Posterior vena cava (tissue), 2 donors: Measurements from ENCODE around the gene AKTIP. TPM values are rescaled to one million over a fixed set of nuclear protein-coding genes. Genes with fewer than 3 reads are reported as not detected.

Experiments used
- DNase-seq: peaks from one replicate; pipeline ENCODE4 v3.0.0-alpha.2; 2020; ENCODE audit warnings: low spot score
- intact Hi-C, 2 donors: fragments of 100-400 bp; cut with DNase I; formaldehyde crosslinking; loops; one replicate each; pipeline versions ENCODE4 v1.14.1 to v1.14.2; 2022 to 2023
- total RNA-seq, 2 donors: library from RNA; stranded (reverse); fragmentation: NEBNext Ultra II Directional; extraction: Animal tissue kit (Norgen Biotek cat#: 25700); gene quantifications; one replicate each; pipeline ENCODE4 v1.2.1, GENCODE V29; 2021
- donor health status: DM: yes; HTN: yes; CAD: no.
- donor health status: DM: yes; HTN: yes; CAD: no.

The AKTIP gene
- total RNA-seq, 2 donors from 2014 or later = 49.4 to 54.7 TPM

DNA sequence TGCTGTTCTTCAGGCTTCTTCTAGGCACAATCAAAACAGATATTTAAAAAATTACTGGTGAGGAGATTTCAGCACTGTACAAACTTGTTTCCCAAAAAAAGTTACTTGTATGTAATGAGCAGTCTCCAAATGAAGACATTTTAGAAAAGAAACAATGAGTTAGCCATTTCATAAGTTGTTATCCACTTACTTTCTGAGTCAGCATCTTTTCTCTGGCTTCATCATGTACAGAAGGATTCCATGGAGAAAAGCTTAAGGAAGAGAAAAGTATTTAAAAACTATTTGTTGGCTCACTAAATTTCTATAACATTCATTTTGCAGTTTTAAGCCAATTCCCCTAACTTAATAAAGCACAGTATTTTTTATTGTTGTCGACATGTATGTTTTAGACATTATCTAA is 10.5 kb downstream of the AKTIP start:
- DNase-seq = no peak
- intact Hi-C loops = no loop called here

GRCh38 chr16:53489755-53490154 is 13.3 kb downstream of the AKTIP start:
- no peak for DNase-seq
- intact Hi-C loops = no loop called here

DNA sequence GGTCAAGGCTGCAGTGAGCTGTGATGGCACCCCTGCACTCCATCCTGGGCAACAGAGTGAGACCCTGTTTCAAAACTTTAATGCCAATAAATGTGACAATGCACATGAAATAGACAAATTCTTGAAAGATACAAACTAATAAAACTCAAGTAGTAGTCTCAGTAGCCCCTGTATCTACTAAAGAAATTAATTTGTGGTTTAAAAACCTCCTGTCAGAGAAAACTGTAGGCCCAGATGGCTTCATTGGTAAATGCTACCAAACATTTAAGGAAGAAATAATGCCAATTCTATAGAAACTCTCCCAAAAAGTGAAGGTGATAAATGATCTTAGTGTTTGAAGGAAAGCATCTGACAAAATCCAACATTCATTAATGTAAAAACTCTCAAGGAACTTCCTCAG is 16.8 kb downstream of the AKTIP start:
- intact Hi-C loops = no loop called here
- no peak for DNase-seq

- intact Hi-C loops = no loop called here
- DNase-seq = no peak
Measured at GRCh38 chr16:53484542-53484941, 18.5 kb downstream of the AKTIP start.

DNA sequence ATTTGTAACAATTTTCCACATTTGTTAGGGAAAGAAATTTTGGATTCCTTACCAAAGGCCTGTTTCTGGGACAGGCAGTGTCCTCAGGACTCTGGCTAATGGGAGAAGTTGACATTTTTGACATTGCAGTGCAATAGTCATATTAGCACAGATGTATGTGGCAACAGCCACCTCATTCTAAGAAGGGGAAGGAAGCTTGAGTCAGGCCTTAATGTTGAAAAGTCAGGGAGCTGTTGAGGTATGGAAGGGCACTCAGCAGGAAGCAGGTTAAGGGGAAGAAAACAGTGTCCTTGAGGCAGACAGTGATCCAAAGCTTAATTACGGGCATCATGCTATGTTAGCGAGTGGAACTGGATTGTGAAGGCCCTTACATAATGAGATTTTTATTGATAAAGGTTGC is 20.9 kb downstream of the AKTIP start:
- intact Hi-C loops = no loop called here
- no peak for DNase-seq

DNA sequence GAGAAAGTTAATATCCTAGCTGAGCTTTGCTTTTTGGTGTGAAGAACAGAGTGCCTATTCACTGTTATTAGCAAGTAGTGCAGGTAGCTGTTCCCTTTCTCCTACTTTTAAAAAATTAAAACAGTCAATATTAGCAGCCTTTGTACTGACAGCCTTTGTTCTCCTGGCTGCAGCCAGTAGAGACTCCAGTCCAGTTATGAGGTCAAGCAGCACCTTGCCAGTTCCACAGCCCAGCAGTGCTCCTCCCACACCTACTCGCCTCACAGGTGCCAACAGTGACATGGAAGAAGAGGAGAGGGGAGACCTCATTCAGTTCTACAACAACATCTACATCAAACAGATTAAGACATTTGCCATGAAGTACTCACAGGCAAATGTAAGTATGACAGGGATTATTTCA is 22.6 kb downstream of the AKTIP start:
- intact Hi-C loops = no loop called here
- DNase-seq = no peak

- no peak for DNase-seq
- intact Hi-C loops = no loop called here
Measured at GRCh38 chr16:53478965-53479364, 24.0 kb downstream of the AKTIP start.

DNA sequence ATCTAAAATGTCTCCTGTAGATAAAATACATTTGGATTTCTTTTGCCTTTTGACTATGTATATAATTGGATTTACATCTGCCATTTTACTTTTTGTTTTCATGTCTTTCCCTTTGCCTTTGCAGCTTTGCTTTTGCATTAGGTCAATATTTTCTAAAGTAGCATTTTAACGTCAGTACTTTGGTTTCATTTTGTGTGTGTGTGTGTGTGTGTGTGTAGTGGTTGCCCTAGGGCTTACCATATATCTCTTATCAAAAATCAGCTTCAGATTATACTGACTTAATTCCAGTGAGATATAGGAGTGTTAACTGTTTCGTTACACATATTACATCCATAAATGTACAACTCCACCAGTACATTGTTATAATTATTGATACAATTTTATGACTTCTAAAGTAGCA is 26.1 kb downstream of the AKTIP start:
- intact Hi-C loops = no loop called here
- DNase-seq = no peak

GRCh38 chr16:53465606-53466280 is 37.3 kb downstream of the AKTIP start:
- no peak for DNase-seq
- intact Hi-C loops = no loop called here

DNA sequence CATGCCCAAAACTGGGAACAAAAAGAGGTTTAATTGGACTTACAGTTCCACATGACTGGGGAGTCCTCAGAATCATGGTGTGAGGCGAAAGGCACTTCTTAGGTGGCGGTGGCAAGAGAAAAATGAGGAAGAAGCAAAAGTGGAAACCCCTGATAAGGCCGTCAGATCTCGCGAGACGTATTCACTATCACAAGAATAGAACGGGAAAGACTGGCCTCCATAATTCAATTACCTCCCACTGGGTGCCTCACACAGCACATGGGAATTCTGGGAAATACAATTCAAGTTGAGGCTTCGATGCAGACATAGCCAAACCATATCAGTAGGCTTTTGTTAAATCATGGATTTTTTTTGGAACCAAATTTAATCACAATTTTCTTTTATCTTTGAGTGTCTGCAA is 44.4 kb downstream of the AKTIP start:
- no peak for DNase-seq
- intact Hi-C loops = no loop called here

DNA sequence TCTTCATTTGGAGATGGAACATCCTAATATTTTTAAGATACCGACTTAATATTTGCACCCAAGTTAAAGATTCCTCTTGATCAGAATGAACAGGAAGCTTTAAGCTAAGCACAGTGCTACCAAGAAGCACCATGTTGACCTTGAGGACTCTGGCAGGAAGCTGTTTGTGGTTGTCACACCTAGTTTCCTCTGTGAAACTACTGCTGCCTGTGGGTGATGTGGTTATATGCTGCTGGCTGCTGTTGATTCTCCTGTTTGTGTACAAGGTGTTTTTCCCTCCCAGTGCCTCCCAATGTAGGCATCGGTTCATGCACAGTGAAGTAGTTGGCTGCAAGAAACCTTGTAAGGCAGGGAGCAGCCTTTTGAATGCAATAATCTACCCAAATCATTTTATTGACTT is 45.3 kb downstream of the AKTIP start:
- no peak for DNase-seq
- intact Hi-C loops = no loop called here

GRCh38 chr16:53456625-53457024 is 46.4 kb downstream of the AKTIP start:
- intact Hi-C loops = no loop called here
- no peak for DNase-seq

- no peak for DNase-seq
- intact Hi-C loops = no loop called here
Measured at GRCh38 chr16:53453928-53454327, 49.1 kb downstream of the AKTIP start.

GRCh38 chr16:53449816-53450517 is 53.0 kb downstream of the AKTIP start:
- intact Hi-C loops = no loop called here
- DNase-seq = no peak

GRCh38 chr16:53446090-53446489 is 56.9 kb downstream of the AKTIP start:
- intact Hi-C loops = no loop called here
- no peak for DNase-seq

DNA sequence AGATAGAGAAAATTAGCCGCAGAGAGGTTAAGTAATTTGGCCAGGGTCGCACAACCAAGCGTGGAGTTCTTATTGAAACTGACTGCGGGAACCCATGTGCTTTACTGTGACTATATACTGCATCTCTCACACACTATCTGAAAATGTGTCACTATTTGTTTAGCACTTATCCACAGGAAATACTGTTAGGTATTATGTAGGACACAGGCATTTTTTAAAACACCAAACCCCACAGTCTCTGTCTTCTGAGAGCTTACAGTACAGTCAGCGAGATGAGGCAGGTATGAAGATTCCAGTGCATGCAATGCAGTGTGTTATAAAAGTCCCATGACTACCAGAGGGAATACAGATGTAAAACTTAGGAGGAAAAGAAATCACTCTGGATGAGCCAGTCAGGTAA is 57.5 kb downstream of the AKTIP start:
- no peak for DNase-seq
- intact Hi-C loops = no loop called here

Other genes with a start within 250 kb of the AKTIP start
- gene RBL2, start 68.7 kb downstream of the AKTIP start, total RNA-seq = 10 to 100 TPM; 52.7 to 54.9 TPM
- 1 to 10 TPM; 6.6 to 6.8 TPM for gene RPGRIP1L, start 200.7 kb upstream of the AKTIP start, total RNA-seq
- gene FTO, start 200.9 kb upstream of the AKTIP start, total RNA-seq = 10 to 100 TPM; 77.7 to 98.0 TPM